Right lobe of liver (tissue), 6 donors: ENCODE data around the gene PHYHD1. TPM values are rescaled to one million over a fixed set of nuclear protein-coding genes. Genes with fewer than 3 reads are reported as not detected.

ENCODE experiments used
- ATAC-seq, 4 donors: fragments of 200-7000 bp; cut with Tn5 transposase; one replicate each; pipeline ENCODE4 v1.9.1; 2020; ENCODE audit warnings: mild to moderate bottlenecking in 4 of 4, moderate library complexity in 4 of 4
- DNase-seq, 3 donors: peaks; one replicate each; pipeline ENCODE4 v3.0.0-alpha.2; 2020
- H3K27ac ChIP-seq, 3 donors: fragments of 200-600 bp; one replicate each; pipeline ENCODE4 v1.8.0; 2022
- H3K27me3 ChIP-seq, 2 donors: fragments of 200-600 bp; one replicate each; pipeline ENCODE4 v1.8.0; 2022
- H3K36me3 ChIP-seq, 4 donors: fragments of 200-600 bp; sonication (generic) in 1 of 4; one replicate each; pipeline versions ENCODE4 v1.5.1 to v1.8.0; 2017 to 2022; ENCODE audit warnings: control low read depth in 1 of 4
- H3K4me1 ChIP-seq, 4 donors: fragments of 200-600 bp; sonication (generic) in 1 of 4; one replicate each; pipeline versions ENCODE4 v1.5.1 to v1.8.0; 2017 to 2022; ENCODE audit warnings: control low read depth in 1 of 4
- H3K4me3 ChIP-seq, 3 donors: fragments of 200-600 bp; one replicate each; pipeline ENCODE4 v1.8.0; 2022
- H3K9me3 ChIP-seq, 4 donors: fragments of 200-600 bp; sonication (generic) in 1 of 4; one replicate each; pipeline versions ENCODE4 v1.5.1 to v1.8.0; 2017 to 2022; ENCODE audit warnings: control low read depth in 1 of 4
- CTCF ChIP-seq, 4 donors: fragments of 200-600 bp in 3 of 4; fragments of 450-650 bp in 1 of 4; IDR thresholded peaks; one replicate each; pipeline versions ENCODE4 v1.5.1 to v1.8.0; 2016 to 2022; ENCODE audit warnings: antibody characterized with exemption in 4 of 4, mild to moderate bottlenecking in 2 of 4
- POLR2A ChIP-seq: fragments of 450-650 bp; IDR thresholded peaks from one replicate; pipeline ENCODE4 v1.6.1; 2017; ENCODE audit warnings: antibody characterized with exemption, mild to moderate bottlenecking
- WGBS: methylation state at CpG from one replicate; pipeline ENCODE4 v1.1.6; 2018; ENCODE audit warnings: low coverage, low lambda C conversion rate; ENCODE audit not compliant: insufficient coverage; ENCODE audit errors: missing lambda C conversion rate; 5-methylcytosine and 5-hydroxymethylcytosine counted together
- intact Hi-C, 2 donors: fragments of 100-400 bp; cut with DNase I; formaldehyde crosslinking; loops; one replicate each; pipeline versions ENCODE4 v1.11.2 to v1.14.1; 2022
- total RNA-seq, 6 experiments: library from RNA; depleted of rRNA in 2 of 6; stranded (reverse); fragments of >200 nt in 2 of 6; fragmentation: NEBNext Ultra II Directional in 3 of 6; extraction: Animal tissue kit (Norgen Biotek cat#: 25700) in 3 of 6; gene quantifications; one replicate each; pipeline versions ENCODE4 v1.1.0 to v1.2.4, GENCODE V29; 2016 to 2023
- donor health status: DM: no; HTN: yes; CAD: no.
- donor health status: DM: no; HTN: no; CAD: no.
- donor health status: DM: no; HTN: no; CAD: no.
- donor health status: DM: no; HTN: yes; CAD: no.
- donor health status: DM: no; HTN: yes; CAD: no.

The PHYHD1 gene
- total RNA-seq, 6 experiments from 2014 or later, result 14.0 to 69.7 (median 38.2) TPM

GRCh38 chr9:128892221-128892921 lies 28.4 kb upstream of the PHYHD1 start:
- peaks cover 0 to 13% (median 6%) of the 10 kb centered on the region in 4 donors for H3K4me1 ChIP-seq
- intact Hi-C loops, result no loop called here
- H3K36me3 ChIP-seq, result peaks cover 0 to 6% (median 5%) of the 10 kb centered on the region in 4 donors
- TF ChIP-seq CTCF (IDR thresholded peaks at IDR 0.05) (no peak), POLR2A (no peak)
- WGBS, result 30% methylated on average over 2 of the region's 17 CpGs
- H3K4me3 ChIP-seq, result no peak overlapping the region
- peak overlapping the region; percentile 46 to 69 (median 63) for H3K27ac ChIP-seq
- H3K9me3 ChIP-seq, result no peaks in the 10 kb centered on the region
- ATAC-seq, result peak; percentile 81 to 94 (median 86)
- peak; percentile 73 to 80 (median 75) for DNase-seq
- no peaks in the 10 kb centered on the region for H3K27me3 ChIP-seq

- peak overlapping the region; percentile 46 to 69 (median 63) for H3K27ac ChIP-seq
- intact Hi-C loops, result no loop called here
- H3K4me3 ChIP-seq, result no peak overlapping the region
- 80% methylated on average over 6 of the region's 8 CpGs for WGBS
- H3K36me3 ChIP-seq, result peaks cover 0 to 6% (median 5%) of the 10 kb centered on the region in 4 donors
- peaks cover 0 to 13% (median 6%) of the 10 kb centered on the region in 4 donors for H3K4me1 ChIP-seq
- no peaks in the 10 kb centered on the region for H3K9me3 ChIP-seq
- TF ChIP-seq CTCF (IDR thresholded peaks at IDR 0.05), result no peak
- TF ChIP-seq POLR2A, result no peak
- ATAC-seq (no peak), DNase-seq (no peak)
- no peaks in the 10 kb centered on the region for H3K27me3 ChIP-seq
These were observed 27.4 kb upstream of the PHYHD1 start for GRCh38 chr9:128893354-128893753.

- WGBS, result 51% methylated on average over 2 of the region's 2 CpGs
- Histone ChIP-seq H3K4me1 (peaks cover 0 to 13% (median 6%) of the 10 kb centered on the region in 4 donors), H3K36me3 (peaks cover 0 to 3% (median 0%) of the 10 kb centered on the region in 4 donors), H3K27me3 (no peaks in the 10 kb centered on the region), H3K27ac (no peak overlapping the region), H3K9me3 (no peaks in the 10 kb centered on the region), H3K4me3 (no peak overlapping the region)
- intact Hi-C loops, result no loop called here
- no peak for ATAC-seq
- TF ChIP-seq CTCF (IDR thresholded peaks at IDR 0.05) (no peak), POLR2A (no peak)
- no peak for DNase-seq
These were observed 26.0 kb upstream of the PHYHD1 start for GRCh38 chr9:128894764-128895163.

- H3K4me1 ChIP-seq, result peaks cover 0 to 13% (median 6%) of the 10 kb centered on the region in 4 donors
- H3K4me3 ChIP-seq, result no peak overlapping the region
- H3K27ac ChIP-seq, result no peak overlapping the region
- no peaks in the 10 kb centered on the region for H3K27me3 ChIP-seq
- ATAC-seq (no peak), DNase-seq (no peak)
- TF ChIP-seq POLR2A (no peak), CTCF (IDR thresholded peaks at IDR 0.05) (no peak)
- WGBS, result 90% methylated on average over 2 of the region's 4 CpGs
- intact Hi-C loops, result no loop called here
- H3K36me3 ChIP-seq, result peaks cover 0 to 3% (median 0%) of the 10 kb centered on the region in 4 donors
- H3K9me3 ChIP-seq, result no peaks in the 10 kb centered on the region
These were observed 25.2 kb upstream of the PHYHD1 start for GRCh38 chr9:128895556-128895955.
